NCI-H2029 treated with DMSO at 0.1 percent for 48 hours (cell line): Measurements from ENCODE around the gene CKS1B.

Experiments used
- DNase-seq: peaks from one replicate; lab custom pipeline; 2025; lab: John Stamatoyannopoulos, UW

CKS1B gene

DNA sequence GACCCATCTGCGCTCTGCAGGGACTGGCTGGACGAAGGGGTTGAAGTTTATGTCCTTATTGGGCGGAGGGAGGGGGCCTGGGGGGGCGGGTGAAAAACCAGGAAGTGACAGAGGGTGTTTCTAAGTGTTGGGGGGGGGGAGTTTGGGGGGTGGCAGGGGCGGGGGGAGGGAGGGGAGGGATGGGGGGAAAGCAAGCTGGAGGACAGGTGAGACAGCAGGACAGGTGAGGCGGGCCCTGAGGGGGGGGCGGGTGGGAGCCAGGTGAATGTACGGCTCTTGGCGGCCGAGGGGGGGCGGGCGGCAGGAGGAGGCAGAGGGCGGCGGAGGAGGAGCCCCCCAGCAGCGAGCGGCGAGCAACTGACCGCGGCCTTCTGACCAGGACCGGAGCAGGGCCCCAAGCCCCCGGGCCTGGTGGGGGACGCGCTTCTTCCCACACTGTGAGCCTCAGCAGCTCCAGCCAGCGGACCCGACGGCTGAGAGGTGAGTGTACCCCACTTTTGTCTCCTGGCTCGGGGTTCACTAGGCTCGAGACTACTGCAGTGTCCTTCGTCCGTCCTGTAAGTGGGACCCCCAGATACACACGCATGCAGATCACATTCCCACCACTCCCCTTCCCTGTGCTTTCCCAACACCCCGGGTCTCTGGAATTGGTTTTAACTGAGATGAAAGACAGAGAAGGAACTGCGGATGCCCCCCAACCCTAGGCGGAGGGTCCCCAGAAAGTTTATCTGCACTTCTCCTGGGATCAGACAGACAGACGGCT is 28.2 kb downstream of the CKS1B start, which contains the start of gene ZBTB7B:
ZBTB7B (plus strand) TSS at position 339 of the 763 bp plus-strand sequence. CDS start 11,859 bp downstream, outside the sequence.
- no peak for DNase-seq

DNA sequence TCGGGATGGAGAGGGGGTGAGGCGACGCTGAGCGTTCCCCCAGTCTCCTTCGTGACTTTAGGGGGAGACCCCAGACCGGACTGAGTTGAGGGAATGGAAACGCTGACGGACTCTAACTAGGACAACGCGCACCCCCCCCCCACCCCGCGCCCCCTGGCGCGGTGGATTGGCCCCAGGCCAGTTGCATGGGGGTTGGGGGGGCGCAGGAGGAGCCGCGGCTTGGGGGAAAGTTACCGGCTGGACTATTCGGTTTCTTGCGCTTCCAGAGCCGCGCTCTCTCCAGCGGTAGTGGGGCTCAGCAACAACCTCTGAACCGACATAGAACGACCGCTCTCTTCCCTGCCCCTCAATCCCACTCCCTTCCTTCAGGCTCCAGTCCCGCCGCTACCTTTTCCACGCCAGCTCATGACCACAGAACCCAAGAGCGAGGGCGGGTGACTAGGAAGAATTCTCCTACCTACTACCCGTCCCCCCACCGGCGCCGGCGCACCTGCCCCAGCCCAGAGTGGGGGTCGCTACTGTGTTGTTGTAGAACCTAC is 28.8 kb downstream of the CKS1B start:
- no peak for DNase-seq

DNA sequence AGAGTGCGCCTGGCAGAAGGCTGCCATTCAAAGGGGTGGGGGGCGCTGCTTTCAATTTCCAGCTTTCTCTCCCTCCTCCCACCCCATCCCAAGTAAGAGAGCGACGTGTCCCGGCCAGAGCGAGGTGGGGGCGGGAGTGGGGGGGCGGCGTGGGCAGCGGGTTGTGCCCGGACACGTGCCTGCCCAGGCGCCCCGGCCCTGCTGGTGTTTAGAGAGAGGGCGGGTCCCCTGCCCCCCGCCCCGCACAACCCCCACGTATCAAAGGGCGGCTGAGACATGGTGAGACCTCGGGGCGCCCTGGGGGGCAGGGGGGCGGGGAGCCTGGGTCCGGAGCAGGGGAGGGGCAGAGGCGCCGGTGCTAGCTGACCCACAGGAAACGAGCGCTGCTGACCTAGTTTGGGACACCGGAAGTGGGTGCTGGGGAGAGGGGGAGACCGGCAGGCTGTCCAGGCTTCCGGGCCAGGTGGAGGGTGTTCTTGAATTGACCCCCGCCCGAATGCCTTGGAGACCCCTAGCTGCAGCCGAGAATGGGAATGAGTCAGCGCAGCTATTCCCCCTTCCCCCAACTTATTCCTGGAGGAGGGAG is 29.4 kb downstream of the CKS1B start:
- no peak for DNase-seq

DNA sequence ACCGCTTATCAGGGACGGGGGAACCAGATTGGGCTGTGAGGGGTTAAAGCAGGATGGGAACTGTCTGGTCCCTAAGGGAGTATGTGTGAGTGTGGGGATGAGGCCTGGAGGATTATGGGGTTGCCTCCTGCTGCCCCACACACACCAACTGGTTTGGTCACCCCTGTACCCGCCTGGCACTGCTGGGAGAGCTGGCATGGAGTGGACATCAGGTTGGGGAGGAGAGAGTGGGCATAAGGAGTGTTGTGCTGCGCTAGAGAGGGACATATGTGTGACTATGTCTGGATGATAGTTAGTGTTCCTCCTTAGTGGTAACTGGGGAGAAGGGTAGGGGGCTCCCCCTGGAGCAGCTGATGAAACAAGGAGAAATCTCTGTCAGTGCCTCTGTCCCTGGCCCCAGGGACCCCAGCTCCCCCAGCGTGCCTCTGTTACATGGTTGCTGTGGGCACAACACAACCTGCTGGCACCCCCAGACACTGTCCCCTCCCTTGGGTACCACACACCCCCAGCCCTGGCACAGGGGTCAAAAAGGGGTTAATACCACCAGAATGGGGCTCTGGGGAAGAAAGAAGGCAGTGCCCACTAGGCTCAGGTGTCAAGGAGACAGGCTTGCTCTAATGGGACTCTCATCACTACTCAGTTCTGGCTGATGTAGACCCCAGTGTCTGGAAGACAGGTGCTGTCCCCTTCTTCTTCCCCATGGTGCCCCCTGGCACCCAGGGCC is 30.0 kb downstream of the CKS1B start:
- DNase-seq = no peak

DNA sequence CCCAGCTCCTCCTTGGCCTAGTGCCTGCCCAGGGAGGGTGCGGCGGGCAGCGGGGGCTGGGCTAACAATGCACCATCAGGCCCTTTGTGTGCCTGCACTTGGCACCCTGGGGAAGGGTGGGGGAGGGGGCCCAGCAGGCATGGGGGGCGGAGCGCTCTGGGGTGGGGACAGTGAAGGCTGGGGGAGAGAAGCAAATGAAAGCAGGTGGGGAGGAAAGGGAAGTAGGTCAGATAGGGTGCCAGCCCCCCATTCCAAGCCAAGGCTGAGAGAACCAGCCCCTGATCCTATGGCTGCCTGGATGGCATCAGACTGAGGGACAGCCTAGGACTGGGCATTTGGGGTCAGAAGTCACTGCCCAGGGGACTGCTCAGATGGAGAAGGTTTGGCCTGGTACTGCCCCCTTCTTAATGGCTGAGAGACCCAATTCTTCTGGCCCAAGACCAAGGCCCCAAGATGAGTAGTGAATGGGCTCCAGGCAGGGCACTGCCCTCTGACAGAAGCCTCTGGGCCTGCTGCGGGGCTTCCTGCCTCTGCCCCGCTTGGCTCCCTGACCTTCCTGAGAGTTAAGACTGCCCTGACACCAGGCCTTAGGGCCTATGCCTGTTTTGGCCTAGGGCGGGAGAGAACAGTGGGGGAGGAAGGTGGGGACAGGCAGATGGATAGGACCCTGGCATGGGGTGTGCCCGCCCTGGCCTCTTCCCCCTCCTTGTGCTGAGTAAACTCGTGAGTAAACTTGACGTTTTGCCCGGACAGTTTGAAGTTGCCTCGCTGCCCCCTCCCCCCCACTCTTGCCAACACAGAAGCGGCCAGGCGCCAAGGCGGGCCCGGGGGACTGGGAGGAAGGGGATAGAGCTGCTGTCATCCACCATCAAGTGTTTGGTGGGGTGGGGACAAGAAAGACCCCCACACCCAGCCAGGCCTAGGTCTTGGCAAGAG is 30.9 kb downstream of the CKS1B start:
- DNase-seq = no peak

DNA sequence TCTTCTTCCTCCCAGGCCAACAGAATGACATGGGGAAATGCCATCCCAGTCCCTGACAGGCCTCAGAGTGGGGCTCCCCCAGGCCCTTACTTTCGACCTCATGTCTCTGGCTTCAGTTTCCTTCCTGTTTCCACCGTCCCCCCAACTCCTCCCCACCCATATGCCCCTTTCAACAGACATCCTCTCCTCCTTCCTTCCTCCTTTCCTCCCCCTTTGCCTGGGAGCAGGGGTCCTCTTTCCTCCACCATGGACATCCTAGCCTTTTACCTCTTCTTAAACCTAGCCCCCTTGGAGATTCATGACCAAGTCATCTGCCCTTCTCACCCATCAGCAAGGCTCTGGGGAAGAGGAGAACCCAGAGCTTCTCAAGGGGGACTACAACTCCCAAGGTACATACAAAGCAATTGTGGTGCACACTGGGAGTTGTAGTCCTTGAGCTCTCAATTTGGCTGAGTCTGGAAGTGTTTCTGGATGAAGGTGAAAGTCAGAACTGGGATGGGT is 32.2 kb downstream of the CKS1B start:
- no peak for DNase-seq

DNA sequence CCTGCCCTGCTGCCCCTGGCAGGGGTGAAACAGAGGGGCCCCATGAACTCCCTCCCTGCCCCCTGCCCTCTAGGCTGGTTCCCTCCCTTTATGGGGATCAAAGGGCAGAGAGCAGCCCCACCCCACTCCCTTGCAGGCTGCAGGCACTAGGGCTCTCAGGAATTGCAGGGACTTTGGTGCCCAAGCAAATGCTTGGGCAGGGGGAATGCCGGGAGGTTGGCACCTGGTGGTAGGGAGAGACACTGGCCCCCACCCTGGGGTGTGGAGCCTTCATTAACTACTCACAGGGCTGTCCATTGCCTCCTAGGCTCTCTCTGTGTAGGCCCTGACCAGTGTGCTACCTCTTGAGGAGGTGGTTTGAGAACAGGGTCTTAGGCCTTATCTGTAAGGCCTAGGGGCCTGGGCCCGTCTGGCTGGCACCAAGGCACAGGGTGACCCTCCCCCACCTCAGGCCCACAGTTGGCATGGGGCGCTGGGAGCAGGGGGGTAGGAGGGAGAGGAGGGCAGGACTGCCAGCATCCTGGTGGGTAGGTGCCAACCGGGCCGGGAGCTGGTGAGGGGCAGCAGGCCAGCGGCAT is 32.9 kb downstream of the CKS1B start:
- DNase-seq = no peak

DNA sequence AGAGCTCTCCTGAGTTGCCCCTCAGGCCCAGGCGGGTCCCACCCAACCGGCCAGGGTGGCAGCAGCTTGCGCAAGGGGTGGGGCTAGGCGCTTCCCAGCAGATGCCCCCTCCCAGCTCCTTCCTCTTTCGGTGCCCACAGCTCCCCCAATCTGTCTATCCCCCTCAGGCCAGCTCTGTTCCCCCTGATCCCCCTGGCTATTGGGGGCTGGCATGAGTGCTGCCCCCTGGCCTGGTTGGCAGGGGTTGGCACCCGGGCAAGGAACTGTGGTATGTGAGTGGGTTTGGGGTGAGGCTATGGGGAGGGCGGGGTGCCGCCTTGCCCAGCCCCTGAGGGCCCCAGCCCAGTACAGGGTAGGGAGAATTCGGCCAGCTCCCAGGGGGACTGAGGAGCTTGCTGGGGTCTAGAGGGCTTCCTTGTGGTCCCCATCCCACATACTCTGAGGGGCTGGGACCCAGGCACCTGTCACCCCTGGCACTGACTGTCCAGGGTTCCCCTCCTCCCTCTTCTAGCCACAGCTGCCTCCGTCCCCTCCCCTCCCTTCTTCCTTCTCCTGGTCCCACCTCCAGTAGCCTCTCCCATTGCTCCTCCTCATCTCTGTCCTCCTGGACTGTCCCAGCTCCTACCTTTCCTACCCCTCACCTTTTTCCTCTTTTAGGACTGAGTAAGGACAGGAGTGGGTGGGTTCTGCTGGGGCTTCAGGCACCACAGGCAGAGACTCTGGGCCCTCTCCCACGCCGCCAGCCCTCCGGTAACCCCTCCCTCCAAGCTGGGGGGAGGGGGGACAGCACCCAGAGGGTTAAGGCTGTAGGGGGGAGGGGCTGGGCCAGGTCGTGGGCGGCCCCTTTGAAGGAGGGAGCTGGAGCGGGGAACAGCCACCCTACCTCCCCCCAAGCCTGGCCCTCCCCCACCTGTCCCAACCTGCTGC is 33.8 kb downstream of the CKS1B start:
- DNase-seq = no peak

DNA sequence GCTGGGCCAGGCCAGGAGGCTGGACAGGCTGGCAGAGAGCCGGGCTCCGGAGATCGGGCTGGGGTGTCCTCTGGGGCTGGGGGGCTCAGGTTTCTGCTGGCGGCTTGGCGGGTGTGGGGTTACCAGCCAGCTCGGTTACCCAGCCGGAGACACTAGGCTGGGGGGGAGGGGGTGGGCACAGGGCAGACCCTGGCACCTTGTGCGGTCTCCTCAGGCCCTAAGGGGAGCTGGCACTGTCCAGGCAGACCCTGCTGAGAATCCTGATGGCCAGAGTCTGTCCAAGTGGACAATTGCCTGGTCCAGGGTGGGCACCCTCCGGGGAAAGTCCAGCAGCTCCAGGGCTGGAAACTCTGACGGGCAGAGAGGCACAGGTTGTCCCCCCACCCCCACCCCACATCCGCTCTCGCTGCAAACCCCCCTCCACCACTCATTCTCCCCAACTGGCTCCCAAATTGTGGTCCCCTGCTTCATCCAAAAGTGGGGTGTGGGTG is 34.8 kb downstream of the CKS1B start:
- no peak for DNase-seq

DNA sequence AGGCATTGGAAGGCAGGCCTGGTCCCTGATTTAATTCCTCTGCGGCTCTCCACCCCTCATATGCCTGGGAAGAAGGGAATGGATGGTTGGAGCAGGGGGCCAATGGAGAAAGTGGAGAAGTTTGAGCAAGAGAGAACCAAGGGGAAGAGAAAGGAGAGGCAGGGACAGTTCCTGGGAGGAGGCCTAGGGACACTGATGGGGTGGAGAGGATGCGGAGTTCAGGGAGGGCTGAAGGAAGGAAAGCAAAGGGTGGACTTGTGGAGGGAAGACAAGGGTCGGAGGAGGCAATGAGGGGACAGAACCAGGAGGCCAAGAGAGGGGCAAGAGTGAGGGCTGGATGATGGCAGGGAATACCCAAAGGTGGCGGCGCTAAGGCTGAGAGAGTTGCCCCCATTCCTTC is 35.3 kb downstream of the CKS1B start:
- DNase-seq = no peak

DNA sequence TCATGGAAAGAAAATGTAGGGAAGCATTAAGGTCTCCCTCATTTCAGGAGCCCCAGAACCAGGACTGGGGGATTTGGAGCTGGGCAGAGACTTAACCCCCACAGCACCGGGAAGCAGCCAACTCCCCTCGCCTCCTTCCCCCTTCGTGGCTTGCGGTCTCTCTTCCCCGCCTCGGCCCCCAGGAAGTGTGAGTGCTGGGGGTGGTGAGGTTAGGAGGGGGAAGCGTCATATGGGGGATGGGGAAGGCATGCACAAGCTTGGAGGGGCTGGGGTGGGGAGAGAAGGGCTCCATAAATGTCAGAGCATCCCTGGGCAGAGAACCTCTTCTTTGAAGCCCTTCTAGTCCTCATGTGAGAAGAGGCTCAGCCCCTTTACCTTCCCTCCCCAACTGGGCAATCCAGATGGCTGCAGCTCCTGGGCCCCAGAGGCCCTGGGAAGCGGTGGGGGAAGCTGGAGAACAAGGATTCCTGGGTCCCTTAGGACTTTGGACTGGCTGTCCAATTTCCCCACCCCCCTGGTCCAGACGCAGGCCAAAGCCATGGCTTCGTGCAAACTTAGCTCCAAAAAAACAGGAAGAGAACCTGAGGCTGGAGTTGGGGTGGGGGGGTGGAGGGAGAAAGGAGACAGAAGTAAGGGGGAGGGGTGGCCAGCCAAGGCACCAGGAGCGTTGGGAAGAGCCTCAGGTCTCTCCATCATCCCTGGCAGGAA is 35.9 kb downstream of the CKS1B start:
- no peak for DNase-seq

DNA sequence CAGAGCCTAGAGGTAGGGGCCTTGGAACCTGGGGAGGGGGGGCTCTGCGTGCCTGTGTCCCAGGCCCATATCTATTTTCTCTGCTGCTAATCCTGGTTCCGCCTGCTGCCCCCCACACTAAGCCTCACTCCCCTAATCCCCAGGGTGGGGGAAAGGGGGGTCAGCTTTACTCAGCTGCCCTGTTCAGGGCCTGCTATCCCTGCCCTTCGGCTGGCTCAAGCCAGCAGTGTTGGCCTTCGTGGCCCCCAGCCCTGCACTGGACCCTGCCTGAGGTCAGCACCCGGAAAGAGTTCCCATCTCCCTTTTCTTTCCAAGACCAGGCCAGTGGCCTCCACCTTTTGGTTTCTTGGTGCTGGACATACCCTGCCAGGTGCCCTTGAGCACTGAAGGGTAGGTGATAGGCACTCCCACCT is 36.5 kb downstream of the CKS1B start:
- no peak for DNase-seq

DNA sequence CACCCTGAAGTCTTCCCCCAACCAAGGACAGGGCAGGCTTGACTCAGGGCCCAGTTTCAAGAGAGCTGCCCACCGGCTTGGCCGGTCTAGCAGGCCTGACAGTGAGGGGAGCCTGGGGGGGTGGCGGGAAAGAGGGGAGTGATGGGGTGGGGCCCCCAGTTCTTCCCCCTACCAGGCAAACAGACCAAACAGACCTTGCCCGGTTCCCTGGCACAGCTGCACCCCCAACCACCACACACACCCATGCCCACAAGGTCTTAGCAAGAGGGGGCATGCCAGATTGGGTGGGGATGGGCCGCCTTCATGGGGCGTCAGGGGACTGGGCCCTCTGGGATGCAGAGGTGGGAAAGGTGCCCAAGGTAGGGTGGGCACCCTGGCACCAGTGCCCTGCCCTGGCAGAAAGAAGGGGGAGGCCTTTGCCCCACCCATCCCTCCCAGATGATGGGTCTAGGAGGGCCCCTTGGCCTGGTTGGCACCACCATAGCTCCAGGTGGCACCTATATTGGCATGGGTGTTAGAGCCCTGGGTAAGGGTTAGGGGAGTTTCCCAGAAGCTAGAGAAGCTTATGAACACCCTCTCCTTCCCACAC is 37.0 kb downstream of the CKS1B start:
- DNase-seq = no peak

DNA sequence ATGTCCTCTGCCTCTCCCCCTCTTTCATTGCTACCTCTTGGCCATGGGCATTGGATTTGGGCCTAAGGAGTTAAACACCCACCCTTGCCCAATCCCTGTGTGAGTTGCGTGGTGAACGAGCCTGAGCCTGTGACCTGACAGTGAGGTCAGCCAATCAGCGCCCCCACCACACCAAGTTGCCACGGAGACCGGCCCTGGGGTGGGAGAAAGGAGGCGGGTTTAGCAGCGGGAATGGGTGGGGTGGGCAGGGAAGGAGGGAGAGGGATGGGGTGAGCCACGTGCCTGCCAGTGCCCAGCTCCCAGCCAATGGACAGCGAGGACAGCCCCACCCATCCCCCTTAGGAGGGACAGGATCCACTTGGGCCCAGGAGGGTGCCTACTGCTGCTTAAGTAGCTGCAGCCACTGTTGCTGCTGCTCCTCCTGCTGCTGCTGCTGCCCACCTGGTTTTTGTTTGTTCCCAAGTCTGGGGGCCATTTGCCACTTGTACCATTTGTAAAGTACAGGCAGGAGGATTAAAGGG is 37.6 kb downstream of the CKS1B start:
- no peak for DNase-seq

DNA sequence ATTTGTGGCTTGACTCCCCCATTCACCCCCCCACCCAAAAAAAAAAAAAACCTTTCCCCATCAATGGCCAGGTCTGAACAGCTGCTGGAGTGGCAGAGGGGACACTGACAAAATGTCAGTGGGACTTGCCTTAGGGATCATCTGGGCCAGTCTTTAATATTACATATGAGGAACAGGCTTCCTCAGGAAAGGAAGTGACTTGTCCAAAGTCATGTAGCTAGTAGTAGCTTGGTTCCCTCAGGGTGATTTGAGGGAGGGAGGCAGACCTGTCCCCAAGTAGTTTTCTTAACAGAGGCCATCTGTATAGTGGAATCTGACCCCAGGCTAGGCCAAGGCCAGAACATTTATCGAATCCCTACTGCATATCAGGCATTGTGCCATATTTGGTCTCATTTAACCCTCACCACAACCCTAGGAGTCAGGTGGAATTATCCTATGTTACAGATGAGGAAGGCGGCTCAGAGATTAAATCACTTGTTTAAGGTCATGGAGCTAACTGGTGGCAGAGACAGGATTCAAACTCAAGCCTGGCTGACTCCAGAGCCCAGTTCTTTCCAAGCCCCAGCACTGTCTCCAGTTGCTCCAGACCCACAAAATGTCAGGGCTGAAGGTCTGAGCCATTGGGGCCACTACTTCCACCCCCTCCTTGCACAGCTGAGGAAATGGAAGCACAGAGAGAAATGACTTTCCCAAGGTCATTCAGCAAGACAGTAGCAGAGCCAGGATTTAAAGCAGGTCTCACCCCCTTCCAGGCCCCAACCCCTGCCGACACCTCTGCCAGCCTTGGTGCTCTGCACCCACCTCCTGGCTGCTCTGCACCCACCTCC is 38.5 kb downstream of the CKS1B start:
- DNase-seq = no peak

DNA sequence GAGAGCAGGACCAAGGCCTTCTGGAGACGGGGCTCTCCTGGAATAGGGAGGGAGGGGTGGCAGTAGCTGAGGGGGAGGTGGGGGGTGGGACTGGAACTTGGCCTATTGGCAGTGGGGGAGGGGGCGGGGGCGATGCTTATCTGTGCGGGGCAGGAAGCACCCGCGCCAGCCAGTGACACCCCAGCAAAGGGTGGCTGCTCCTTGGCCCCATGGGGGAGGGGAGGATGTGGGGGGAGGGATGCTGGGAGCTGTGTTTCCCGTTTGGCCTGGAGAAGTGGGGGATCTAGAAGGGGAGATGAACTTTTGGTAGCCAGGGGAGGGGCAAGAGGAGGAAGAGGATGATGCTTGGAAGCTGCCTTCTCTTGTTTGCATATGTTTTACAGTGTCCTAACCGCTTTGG is 39.2 kb downstream of the CKS1B start:
- DNase-seq = no peak

DNA sequence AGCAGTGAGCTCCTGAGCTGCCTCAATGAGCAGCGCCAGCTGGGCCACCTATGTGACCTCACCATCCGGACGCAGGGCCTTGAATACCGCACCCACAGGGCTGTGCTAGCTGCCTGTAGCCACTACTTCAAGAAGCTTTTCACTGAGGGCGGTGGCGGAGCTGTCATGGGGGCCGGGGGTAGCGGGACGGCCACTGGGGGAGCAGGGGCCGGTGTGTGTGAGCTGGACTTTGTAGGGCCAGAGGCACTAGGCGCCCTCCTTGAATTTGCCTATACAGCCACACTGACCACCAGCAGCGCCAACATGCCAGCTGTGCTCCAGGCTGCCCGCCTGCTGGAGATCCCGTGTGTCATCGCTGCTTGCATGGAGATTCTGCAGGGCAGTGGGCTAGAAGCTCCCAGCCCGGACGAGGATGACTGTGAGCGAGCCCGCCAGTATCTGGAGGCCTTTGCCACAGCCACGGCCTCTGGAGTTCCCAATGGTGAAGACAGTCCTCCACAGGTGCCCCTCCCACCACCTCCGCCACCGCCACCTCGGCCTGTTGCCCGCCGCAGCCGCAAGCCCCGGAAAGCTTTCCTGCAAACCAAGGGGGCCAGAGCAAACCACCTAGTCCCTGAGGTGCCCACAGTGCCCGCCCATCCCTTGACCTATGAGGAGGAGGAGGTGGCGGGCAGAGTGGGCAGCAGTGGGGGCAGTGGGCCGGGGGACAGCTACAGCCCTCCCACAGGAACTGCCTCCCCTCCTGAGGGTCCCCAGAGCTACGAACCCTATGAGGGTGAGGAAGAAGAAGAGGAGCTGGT is 40.4 kb downstream of the CKS1B start:
- DNase-seq = no peak
